ENCODE results near the gene RHEX.

RHEX gene

DNA sequence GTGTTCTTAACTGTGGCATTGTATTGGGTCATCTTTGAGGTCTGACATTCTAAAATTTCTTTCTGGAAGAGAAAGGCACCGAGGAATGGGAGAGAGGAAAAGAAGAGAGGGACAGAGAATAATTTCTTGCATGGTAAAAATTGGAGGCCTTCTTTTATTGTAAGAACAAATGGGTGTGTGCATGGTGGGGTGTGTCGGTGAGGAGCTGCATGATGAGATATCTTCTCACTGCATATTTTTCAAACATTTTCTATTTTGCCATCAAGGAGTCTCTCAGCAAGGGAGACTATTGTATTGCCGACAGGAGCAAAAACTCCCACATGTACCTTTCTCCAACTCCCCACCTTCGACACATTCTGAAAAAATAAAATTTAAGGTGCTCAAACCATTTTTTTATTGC is 22.8 kb upstream of the RHEX start:
- H3K4me3 ChIP-seq (ENCODE audit: low read length) = no peak overlapping the region
- TF ChIP-seq, protein P1, sequence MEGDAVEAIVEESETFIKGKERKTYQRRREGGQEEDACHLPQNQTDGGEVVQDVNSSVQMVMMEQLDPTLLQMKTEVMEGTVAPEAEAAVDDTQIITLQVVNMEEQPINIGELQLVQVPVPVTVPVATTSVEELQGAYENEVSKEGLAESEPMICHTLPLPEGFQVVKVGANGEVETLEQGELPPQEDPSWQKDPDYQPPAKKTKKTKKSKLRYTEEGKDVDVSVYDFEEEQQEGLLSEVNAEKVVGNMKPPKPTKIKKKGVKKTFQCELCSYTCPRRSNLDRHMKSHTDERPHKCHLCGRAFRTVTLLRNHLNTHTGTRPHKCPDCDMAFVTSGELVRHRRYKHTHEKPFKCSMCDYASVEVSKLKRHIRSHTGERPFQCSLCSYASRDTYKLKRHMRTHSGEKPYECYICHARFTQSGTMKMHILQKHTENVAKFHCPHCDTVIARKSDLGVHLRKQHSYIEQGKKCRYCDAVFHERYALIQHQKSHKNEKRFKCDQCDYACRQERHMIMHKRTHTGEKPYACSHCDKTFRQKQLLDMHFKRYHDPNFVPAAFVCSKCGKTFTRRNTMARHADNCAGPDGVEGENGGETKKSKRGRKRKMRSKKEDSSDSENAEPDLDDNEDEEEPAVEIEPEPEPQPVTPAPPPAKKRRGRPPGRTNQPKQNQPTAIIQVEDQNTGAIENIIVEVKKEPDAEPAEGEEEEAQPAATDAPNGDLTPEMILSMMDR (conservative IDR thresholded peaks at IDR 0.05; ENCODE audit: low read length) = no peak
- no peak for DNase-seq (ENCODE audit: low read depth)

GRCh38 chr1:206030714-206031113 is 22.3 kb upstream of the RHEX start:
- H3K4me3 ChIP-seq (ENCODE audit: low read length) = no peak overlapping the region
- DNase-seq (ENCODE audit: low read depth) = peak; percentile 62

DNA sequence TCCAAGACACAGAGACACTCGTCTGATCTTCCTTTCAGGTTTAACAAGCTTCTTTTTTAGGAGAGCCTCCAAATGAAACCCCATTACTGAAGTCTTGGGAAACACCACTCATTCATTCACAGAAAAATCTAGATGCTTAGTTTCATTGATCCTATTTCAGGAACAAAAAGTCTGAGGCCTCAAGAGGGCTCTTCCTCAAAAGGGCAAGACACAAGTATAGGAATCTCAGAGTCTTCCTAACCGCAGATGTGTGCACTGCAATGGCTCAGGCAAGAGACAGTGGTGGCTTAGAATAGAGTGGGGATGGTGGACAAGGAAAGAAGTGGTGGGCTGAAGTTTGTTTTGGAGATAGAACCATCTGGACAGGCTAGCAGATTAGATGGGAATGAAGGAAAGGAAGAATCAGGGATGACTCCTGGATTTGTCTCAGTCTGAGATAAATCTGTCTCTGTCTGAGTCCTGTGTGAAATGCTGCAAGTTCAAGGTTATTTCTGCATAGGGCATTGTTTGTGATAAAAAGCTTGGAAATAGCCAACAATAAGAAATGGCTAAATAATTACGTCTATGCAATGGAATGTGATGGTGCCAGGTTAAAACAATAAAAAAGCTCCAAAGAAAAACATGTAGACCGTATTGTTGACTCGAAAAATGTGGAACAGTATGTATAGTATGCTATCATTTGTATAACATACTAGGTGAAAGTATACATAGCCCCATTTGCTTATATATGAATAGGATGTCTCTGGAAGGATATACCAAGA is 20.4 kb upstream of the RHEX start:
- DNase-seq (ENCODE audit: low read depth) = no peak
- H3K4me3 ChIP-seq (ENCODE audit: low read length) = no peak overlapping the region
- TF ChIP-seq, protein P1 (conservative IDR thresholded peaks at IDR 0.05; ENCODE audit: low read length) = no peak

More at GRCh38 chr1:206030714-206031113, 22.3 kb upstream of the RHEX start:
- TF ChIP-seq, protein P1 (conservative IDR thresholded peaks at IDR 0.05; ENCODE audit: low read length) = peak; percentile 96

GRCh38 chr1:206035027-206035426 is 17.9 kb upstream of the RHEX start:
- H3K4me3 ChIP-seq (ENCODE audit: low read length) = no peak overlapping the region
- DNase-seq (ENCODE audit: low read depth) = no peak
- TF ChIP-seq, protein P1 (conservative IDR thresholded peaks at IDR 0.05; ENCODE audit: low read length) = no peak

- no peak overlapping the region for H3K4me3 ChIP-seq (ENCODE audit: low read length)
- no peak for DNase-seq (ENCODE audit: low read depth)
- TF ChIP-seq, protein P1 (conservative IDR thresholded peaks at IDR 0.05; ENCODE audit: low read length) = no peak
Observed at GRCh38 chr1:206036663-206037455, 16.1 kb upstream of the RHEX start.

- DNase-seq (ENCODE audit: low read depth) = no peak
- H3K4me3 ChIP-seq (ENCODE audit: low read length) = no peak overlapping the region
- TF ChIP-seq, protein P1 (conservative IDR thresholded peaks at IDR 0.05; ENCODE audit: low read length) = no peak
Observed at GRCh38 chr1:206037581-206037980, 15.4 kb upstream of the RHEX start.
